CD4-positive, alpha-beta T cell treated with Interleukin-10 for 1 hour (primary cell): Measurements from ENCODE around the gene MRPS21.
"Not testable (repeated sequence)": the region's sequence is repeated elsewhere in the genome, so short reads cannot be mapped to it uniquely, and the experiment has no call there.

Experiments used
- DNase-seq: peaks from one replicate; pipeline ENCODE4 v3.0.0-alpha.2; 2020

The MRPS21 gene

DNA sequence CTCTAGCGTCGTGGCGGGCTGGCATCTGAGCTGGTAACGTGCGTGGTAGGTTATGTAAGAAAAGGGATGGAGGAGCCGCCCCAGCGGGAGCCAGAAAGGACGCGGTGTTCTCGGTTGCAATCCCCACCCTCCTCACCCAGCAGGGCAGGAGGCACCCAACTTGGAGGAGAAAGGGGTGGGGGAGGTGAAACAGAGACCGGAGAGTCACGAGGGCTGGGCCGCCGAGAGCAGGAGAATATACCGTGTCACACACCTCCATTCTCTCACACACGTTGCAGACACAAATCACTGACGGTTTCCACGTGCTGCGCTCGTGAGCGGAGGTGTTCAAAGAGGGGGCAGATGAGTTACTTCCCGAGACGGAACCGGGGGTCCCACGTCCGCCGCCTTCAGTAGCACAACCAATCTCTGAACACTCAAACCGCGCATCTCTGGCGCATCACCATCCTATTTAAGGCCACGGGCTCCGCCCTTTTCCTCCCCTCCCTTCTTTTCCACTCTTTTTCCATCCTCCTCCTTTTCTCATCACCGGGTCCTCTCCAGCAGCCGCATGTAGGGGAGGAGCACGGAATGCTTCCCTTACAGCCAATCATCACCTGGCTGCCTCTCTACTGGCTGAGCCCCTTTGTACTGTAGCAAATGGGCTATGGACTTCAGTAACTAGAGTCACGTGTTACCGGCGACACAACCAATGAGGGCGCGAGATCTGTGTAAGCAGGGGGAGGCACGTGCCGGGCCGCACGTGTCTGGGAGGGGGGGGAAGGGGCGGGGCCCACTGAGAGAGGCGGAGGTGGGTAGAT is 11.7 kb upstream of the MRPS21 start, which contains the start of gene CIART:
Gene CIART (plus strand): TSS at position 797 of the 800 bp plus-strand sequence. CDS start 714 bp downstream, outside the sequence.
- peak; percentile 91 for DNase-seq

GRCh38 chr1:150282558-150282958 is 11.1 kb upstream of the MRPS21 start:
- DNase-seq: no peak

GRCh38 chr1:150283260-150283659 is 10.4 kb upstream of the MRPS21 start:
- no peak for DNase-seq

DNA sequence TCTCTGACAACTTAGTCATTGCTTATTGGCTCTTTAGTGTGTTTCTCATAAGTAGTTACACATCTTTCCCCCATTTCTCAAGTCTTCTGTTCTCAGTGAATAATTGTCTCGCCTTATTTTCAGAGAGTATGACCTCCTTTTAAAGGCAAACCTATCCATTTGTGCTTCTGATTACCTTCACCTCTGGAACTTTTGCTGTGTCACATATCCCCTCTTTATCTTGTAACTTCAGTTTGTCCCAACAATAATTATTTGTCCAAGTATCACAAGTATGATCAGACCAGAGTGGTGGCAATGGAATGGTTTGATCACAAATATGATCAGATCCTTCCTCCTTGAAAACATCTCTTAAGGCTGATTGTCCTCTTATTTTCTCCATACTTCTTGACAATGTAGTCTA is 5.3 kb upstream of the MRPS21 start:
- no peak for DNase-seq

- no peak for DNase-seq
These were observed 4.8 kb upstream of the MRPS21 start for GRCh38 chr1:150288822-150289221.

DNA sequence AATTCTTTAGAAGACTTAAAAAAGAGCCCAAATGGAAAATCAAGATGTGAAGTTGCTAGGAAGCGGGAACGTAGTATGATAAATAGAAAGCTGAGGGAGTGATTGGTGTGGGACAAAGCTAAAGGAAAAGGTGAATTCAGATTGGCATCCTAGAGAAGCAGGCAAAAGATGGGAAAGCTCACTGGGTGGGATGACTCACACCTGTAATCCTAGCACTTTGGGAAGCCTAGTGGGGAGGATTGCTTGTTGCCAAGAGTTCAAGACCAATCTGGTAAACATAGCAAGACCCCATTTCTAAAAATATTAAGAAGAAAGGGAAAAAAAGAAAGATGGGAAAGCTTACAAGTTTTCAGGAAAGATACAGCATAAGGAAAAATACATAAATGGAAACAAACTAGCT is 1.8 kb downstream of the MRPS21 start:
- no peak for DNase-seq

DNA sequence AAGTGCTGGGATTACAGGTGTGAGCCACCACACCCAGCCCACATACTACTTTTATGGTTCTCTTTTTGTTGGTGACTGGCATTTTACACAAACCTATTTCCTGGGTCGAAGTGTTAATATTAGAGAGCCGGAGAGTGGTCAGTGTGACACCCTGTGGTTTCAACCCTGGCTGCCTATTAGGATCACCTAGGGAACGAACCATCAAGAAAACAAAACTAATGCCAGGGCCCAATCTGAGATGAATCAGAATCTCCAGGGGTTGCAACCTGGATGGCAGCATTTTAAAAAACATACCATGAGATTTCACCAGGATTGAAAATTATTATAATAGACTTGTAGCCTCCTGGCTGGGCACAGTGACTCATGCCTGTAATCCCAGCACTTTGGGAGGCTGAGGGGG is 6.1 kb downstream of the MRPS21 start:
- DNase-seq: no peak

DNA sequence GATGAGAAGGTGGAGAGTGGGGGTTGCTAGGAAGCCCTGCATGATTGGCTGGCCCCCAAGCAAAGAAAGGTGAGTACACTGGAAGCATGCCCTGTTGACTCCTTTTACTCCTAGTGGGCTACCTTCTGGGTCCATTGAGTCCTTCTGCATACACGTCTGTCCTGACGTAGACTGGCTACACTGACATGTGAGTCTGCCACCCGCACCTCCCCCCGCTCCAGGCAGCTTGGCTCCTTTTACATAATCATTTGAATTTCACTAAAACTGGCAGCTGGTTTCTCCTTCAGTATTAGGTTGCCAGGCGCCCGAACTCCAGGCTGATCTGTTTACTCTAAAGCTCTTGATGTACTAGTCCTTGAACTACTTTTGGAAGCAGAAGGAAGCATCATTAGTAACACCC is 8.7 kb downstream of the MRPS21 start:
- no peak for DNase-seq

DNA sequence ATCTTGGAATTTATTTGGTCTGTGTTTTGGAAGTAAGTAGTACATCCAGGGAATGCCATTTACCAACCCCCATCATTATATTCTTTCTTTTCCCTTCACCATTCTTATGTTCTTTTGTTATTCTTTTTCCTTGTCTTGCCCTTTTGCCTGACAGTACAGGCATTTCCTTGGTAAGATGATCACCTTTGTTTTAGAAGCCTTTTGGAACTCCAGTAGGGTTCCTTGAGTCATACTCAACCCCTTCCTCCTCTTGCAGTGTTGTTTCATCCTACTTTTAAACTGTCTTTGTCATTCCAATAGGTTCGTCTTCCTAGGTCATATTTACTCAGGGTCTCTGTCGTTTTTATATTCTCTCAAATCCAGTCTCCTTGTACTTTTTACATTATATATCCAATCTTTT is 9.2 kb downstream of the MRPS21 start:
- no peak for DNase-seq

GRCh38 chr1:150308585-150308984 is 14.9 kb downstream of the MRPS21 start:
- not testable (repeated sequence) for DNase-seq

DNA sequence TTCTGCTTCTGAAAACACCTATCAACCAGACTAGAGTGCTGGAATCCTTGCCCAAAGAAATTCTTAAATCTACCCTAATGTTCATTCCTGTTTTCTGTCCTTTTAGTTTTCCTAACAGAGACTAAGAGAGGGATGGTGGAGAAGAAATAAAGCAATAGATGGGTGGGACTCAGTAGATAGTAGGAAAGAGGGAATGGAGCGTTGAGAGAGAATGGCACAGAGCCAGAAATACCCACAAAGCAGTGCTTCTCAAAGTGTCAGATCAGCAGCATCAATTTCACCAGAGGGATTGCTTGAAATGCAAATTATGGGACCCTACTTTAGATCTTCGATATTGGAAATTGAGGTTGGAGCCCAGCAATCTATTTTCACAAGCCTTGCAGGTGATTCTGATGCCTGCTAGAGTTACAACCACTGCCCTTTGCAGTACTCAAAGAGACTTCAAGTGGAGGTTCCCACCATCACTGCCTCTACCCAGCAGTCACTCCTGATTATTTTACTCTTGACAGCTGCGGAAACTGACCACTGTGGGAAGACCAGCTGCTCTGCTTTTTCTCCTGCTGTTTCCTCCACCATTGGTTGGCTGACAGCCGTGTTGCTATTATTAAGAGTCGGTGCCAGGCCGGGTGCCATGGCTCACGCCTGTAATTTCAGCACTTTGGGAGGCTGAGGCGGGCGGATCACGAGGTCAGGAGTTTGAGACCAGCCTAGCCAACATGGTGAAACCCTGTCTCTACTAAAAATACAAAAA is 16.3 kb downstream of the MRPS21 start:
- no peak for DNase-seq

GRCh38 chr1:150311762-150312161 is 18.1 kb downstream of the MRPS21 start:
- DNase-seq: no peak

GRCh38 chr1:150314691-150315090 is 21.0 kb downstream of the MRPS21 start:
- not testable (repeated sequence) for DNase-seq

DNA sequence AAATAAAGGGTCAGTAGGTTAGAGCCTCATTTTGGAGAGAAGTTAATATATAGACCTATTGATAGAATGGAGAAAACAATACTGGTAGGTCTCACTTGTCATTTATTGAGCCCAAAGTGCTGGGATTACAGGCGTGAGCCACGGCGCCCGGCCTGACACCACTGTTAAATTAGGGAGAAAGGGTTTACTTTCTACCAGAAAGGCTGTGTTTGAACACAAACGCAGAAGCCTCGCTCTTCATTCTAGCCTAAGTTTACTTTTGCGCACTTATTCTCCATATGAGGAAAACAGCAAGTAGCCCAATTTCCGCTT is 27.0 kb downstream of the MRPS21 start:
- DNase-seq: no peak

- DNase-seq: peak; percentile 32
These were observed 28.1 kb downstream of the MRPS21 start for GRCh38 chr1:150321826-150322166.

- peak; percentile 19 for DNase-seq
These were observed 28.6 kb downstream of the MRPS21 start for GRCh38 chr1:150322310-150322709.

- no peak for DNase-seq
These were observed 39.1 kb downstream of the MRPS21 start for GRCh38 chr1:150332651-150333290.

- no peak for DNase-seq
These were observed 52.7 kb downstream of the MRPS21 start for GRCh38 chr1:150346316-150346715.

GRCh38 chr1:150352866-150353265 is 59.2 kb downstream of the MRPS21 start:
- DNase-seq: no peak
